Gastroesophageal sphincter (tissue), 3 donors: ENCODE data around the gene ARID5B.
"Not testable (repeated sequence)": the region's sequence is repeated elsewhere in the genome, so short reads cannot be mapped to it uniquely, and the experiment has no call there.

ENCODE experiments used
- EP300 ChIP-seq: sonication (generic); formaldehyde crosslinking; IDR thresholded peaks from one replicate; pipeline ENCODE4 v1.6.1; 2017; ENCODE audit warnings: antibody characterized with exemption, mild to moderate bottlenecking
- POLR2A ChIP-seq, 2 donors: fragments of 450-650 bp; IDR thresholded peaks; one replicate each; pipeline ENCODE4 v1.6.1; 2017; ENCODE audit warnings: antibody characterized with exemption in 2 of 2, mild to moderate bottlenecking in 2 of 2, moderate library complexity in 1 of 2
- POLR2AphosphoS5 ChIP-seq: sonication (generic); formaldehyde crosslinking; IDR thresholded peaks from one replicate; pipeline ENCODE4 v1.6.1; 2017; ENCODE audit warnings: antibody characterized with exemption
- TF ChIP-seq, protein P1 (sequence below), 4 experiments: fragments of 200-600 bp in 2 of 4; fragments of 450-650 bp in 2 of 4; sonication (generic) in 1 of 4; IDR thresholded peaks; one replicate each; pipeline ENCODE4 v1.5.1; 2017 to 2019; ENCODE audit warnings: antibody characterized with exemption in 4 of 4, mild to moderate bottlenecking in 2 of 4, moderate library complexity in 2 of 4

DNA sequence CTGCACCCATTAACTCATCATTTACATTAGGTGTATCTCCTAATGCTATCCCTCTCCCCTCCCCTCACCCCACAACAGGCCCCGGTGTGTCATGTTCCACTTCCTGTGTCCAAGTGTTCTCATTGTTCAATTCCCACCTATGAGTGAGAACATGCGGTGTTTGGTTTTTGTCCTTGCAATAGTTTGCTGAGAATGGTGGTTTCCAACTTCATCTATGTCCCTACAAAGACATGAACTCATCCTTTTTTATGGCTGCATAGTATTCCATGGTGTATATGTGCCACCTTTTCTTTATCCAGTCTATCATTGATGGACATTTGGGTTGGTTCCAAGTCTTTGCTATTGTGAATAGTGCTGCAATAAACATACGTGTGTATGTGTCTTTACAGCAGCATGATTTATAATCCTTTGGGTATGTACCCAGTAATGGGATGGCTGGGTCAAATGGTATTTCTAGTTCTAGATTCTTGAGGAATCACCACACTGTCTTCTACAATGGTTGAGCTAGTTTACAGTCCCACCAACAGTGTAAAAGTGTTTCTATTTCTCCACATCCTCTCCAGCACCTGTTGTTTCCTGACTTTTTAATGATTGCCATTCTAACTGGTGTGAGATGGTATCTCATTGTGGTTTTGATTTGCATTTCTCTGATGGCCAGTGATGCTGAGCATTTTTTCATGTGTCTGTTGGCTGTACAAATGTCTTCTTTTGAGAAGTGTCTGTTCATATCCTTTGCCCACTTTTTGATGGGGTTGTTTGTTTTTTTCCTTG is 75.6 kb downstream of the ARID5B start:
- TF ChIP-seq POLR2A (IDR thresholded peaks at IDR 0.05); EP300; POLR2AphosphoS5: not testable (repeated sequence)
- TF ChIP-seq, protein P1, sequence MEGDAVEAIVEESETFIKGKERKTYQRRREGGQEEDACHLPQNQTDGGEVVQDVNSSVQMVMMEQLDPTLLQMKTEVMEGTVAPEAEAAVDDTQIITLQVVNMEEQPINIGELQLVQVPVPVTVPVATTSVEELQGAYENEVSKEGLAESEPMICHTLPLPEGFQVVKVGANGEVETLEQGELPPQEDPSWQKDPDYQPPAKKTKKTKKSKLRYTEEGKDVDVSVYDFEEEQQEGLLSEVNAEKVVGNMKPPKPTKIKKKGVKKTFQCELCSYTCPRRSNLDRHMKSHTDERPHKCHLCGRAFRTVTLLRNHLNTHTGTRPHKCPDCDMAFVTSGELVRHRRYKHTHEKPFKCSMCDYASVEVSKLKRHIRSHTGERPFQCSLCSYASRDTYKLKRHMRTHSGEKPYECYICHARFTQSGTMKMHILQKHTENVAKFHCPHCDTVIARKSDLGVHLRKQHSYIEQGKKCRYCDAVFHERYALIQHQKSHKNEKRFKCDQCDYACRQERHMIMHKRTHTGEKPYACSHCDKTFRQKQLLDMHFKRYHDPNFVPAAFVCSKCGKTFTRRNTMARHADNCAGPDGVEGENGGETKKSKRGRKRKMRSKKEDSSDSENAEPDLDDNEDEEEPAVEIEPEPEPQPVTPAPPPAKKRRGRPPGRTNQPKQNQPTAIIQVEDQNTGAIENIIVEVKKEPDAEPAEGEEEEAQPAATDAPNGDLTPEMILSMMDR (IDR thresholded peaks at IDR 0.05), result not testable (repeated sequence)
